ENCODE measurements around the gene FGF14. TPM values are rescaled to one million over a fixed set of nuclear protein-coding genes. Genes with fewer than 3 reads are reported as not detected.

Gene FGF14
- total and polyA plus RNA-seq, 2 of the 4 experiments (the other 2 are of a cell fraction) = under 0.01 TPM; not detected in 1

- H3K4me3 ChIP-seq (ENCODE audit: insufficient read depth, low read depth, low read length) = no peak overlapping the region
- no peak overlapping the region for H2AK9ac ChIP-seq (replicated peaks; ENCODE audit: low read depth, low read length, poor library complexity)
- H3K23ac ChIP-seq (ENCODE audit: low read depth, low read length) = no peak overlapping the region
- no peak overlapping the region for H3K18ac ChIP-seq (ENCODE audit: low read depth, low read length)
- dilution Hi-C loops (cut with HindIII; ENCODE audit: low sequenced_read_pairs, unreplicated experiment) (no loop called here), in situ Hi-C loops (cut with MboI; ENCODE audit: low sequenced_read_pairs) (no loop called here), intact Hi-C loops (cut with micrococcal nuclease) (no loop called here)
- DNase-seq = no peak
- H4K20me1 ChIP-seq (ENCODE audit: insufficient read depth, low read length) = no peaks in the 10 kb centered on the region
- no peak overlapping the region for H3K56ac ChIP-seq (ENCODE audit: extremely low read depth, insufficient read depth, low read length)
- H3K27ac ChIP-seq (ENCODE audit: insufficient read depth, low read length) = no peak overlapping the region
- H2BK120ac ChIP-seq (ENCODE audit: low read depth, low read length) = no peak overlapping the region
- H3K36me3 ChIP-seq (ENCODE audit: control insufficient read depth, insufficient read depth, low read length) = no peaks in the 10 kb centered on the region
- no peak overlapping the region for H2BK15ac ChIP-seq (ENCODE audit: low read depth, low read length)
- H3K14ac ChIP-seq (replicated peaks; ENCODE audit: low read depth, low read length) = no peak overlapping the region
- H2BK20ac ChIP-seq (ENCODE audit: low read depth, low read length) = no peak overlapping the region
- no CpG with 5 or more reads among the region's 2 CpGs for WGBS, 2 experiments (ENCODE audit: extremely low coverage in 2 of 2, insufficient read length in 1 of 2)
- no peak overlapping the region for H3K4me2 ChIP-seq (ENCODE audit: low read depth, low read length)
- no peak overlapping the region for H2AFZ ChIP-seq (replicated peaks; ENCODE audit: low read length, poor library complexity)
- no peak overlapping the region for H3K4ac ChIP-seq (ENCODE audit: low read depth, low read length)
- H3K9ac ChIP-seq (ENCODE audit: low read depth, low read length) = no peak overlapping the region
- no peak for TF ChIP-seq CHD1 (IDR thresholded peaks at IDR 0.05; ENCODE audit: low read depth, low read length)
- TF ChIP-seq, protein P1, sequence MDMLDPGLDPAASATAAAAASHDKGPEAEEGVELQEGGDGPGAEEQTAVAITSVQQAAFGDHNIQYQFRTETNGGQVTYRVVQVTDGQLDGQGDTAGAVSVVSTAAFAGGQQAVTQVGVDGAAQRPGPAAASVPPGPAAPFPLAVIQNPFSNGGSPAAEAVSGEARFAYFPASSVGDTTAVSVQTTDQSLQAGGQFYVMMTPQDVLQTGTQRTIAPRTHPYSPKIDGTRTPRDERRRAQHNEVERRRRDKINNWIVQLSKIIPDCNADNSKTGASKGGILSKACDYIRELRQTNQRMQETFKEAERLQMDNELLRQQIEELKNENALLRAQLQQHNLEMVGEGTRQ (IDR thresholded peaks at IDR 0.05; ENCODE audit: low read depth, low read length) = no peak
- no peak for TF ChIP-seq FOS (IDR thresholded peaks at IDR 0.05; ENCODE audit: low read depth, low read length)
- TF ChIP-seq MAZ (IDR thresholded peaks at IDR 0.05; ENCODE audit: borderline replicate concordance, low read depth, low read length) = no peak
- TF ChIP-seq RCOR1 (IDR thresholded peaks at IDR 0.05; ENCODE audit: insufficient replicate concordance, low read length) = no peak
- no peak for TF ChIP-seq NFE2L2 (IDR thresholded peaks at IDR 0.05; ENCODE audit: low read depth, low read length)
- TF ChIP-seq SMC3 (IDR thresholded peaks at IDR 0.05; ENCODE audit: low read depth, low read length) = no peak
- TF ChIP-seq, protein P2, sequence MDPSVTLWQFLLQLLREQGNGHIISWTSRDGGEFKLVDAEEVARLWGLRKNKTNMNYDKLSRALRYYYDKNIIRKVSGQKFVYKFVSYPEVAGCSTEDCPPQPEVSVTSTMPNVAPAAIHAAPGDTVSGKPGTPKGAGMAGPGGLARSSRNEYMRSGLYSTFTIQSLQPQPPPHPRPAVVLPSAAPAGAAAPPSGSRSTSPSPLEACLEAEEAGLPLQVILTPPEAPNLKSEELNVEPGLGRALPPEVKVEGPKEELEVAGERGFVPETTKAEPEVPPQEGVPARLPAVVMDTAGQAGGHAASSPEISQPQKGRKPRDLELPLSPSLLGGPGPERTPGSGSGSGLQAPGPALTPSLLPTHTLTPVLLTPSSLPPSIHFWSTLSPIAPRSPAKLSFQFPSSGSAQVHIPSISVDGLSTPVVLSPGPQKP (IDR thresholded peaks at IDR 0.05; ENCODE audit: borderline replicate concordance, low read depth, low read length) = no peak
- no peak for TF ChIP-seq RFX5 (IDR thresholded peaks at IDR 0.05; ENCODE audit: low read depth, low read length)
- TF ChIP-seq, protein P3, sequence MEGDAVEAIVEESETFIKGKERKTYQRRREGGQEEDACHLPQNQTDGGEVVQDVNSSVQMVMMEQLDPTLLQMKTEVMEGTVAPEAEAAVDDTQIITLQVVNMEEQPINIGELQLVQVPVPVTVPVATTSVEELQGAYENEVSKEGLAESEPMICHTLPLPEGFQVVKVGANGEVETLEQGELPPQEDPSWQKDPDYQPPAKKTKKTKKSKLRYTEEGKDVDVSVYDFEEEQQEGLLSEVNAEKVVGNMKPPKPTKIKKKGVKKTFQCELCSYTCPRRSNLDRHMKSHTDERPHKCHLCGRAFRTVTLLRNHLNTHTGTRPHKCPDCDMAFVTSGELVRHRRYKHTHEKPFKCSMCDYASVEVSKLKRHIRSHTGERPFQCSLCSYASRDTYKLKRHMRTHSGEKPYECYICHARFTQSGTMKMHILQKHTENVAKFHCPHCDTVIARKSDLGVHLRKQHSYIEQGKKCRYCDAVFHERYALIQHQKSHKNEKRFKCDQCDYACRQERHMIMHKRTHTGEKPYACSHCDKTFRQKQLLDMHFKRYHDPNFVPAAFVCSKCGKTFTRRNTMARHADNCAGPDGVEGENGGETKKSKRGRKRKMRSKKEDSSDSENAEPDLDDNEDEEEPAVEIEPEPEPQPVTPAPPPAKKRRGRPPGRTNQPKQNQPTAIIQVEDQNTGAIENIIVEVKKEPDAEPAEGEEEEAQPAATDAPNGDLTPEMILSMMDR (conservative IDR thresholded peaks at IDR 0.05; ENCODE audit: low read depth, low read length) = no peak
- TF ChIP-seq MAFK (IDR thresholded peaks at IDR 0.05; ENCODE audit: low read depth, low read length) = no peak
- no peak for TF ChIP-seq MXI1 (IDR thresholded peaks at IDR 0.05; ENCODE audit: borderline replicate concordance, low read depth, low read length)
- no peak for TF ChIP-seq BHLHE40 (IDR thresholded peaks at IDR 0.05; ENCODE audit: low read depth, low read length)
- TF ChIP-seq RAD21 (IDR thresholded peaks at IDR 0.05; ENCODE audit: low read length) = no peak
- no peak for TF ChIP-seq POLR2A (IDR thresholded peaks at IDR 0.05; ENCODE audit: low read depth, low read length)
- no peak for TF ChIP-seq CEBPB (IDR thresholded peaks at IDR 0.05; ENCODE audit: low read depth, low read length)
- no peaks in the 10 kb centered on the region for H3K9me1 ChIP-seq (ENCODE audit: insufficient read depth, low read length)
- H4K5ac ChIP-seq (ENCODE audit: low read depth, low read length) = no peak overlapping the region
- H4K91ac ChIP-seq (ENCODE audit: insufficient read depth, low read depth, low read length) = no peak overlapping the region
- H3K27me3 ChIP-seq (ENCODE audit: control insufficient read depth, insufficient read depth, low read length) = no peaks in the 10 kb centered on the region
- no peak overlapping the region for H4K8ac ChIP-seq (ENCODE audit: low read depth in 2 of 2, low read length in 2 of 2)
- ChIA-PET POLR2A (ENCODE audit: unreplicated experiment) (no interaction called here), CTCF (no interaction called here)
- no TSS peak for BruUV-seq (replicated peaks)
- no peaks in the 10 kb centered on the region for H3K79me1 ChIP-seq (ENCODE audit: low read depth in 1 of 2, low read length in 2 of 2)
- no peak overlapping the region for H2AK5ac ChIP-seq (ENCODE audit: low read depth, low read length)
- no peaks in the 10 kb centered on the region for H3K4me1 ChIP-seq (ENCODE audit: control insufficient read depth, insufficient read depth, low read length)
- no peak for ATAC-seq (ENCODE audit: low read depth)
- H3K9me3 ChIP-seq (ENCODE audit: control insufficient read depth, insufficient read depth, low read length) = no peaks in the 10 kb centered on the region
- no peak overlapping the region for H2BK5ac ChIP-seq (ENCODE audit: low read depth, low read length, poor library complexity, severe bottlenecking)
Measured at GRCh38 chr13:101726681-101727080, 675.2 kb downstream of the FGF14 start.

Data from IMR-90 (cell line).